Erythroblast (primary cell): Measurements from ENCODE around the gene ACAP3.

Source experiments
- GATA1 ChIP-seq: IDR thresholded peaks from 2 replicates; pipeline ENCODE4 v1.6.1; 2011; ENCODE audit warnings: low read depth, mild to moderate bottlenecking, control low read depth, low read length, moderate library complexity
- POLR2A ChIP-seq: IDR thresholded peaks from 2 replicates; pipeline ENCODE4 v1.6.1; 2011; ENCODE audit warnings: mild to moderate bottlenecking, low read length

DNA sequence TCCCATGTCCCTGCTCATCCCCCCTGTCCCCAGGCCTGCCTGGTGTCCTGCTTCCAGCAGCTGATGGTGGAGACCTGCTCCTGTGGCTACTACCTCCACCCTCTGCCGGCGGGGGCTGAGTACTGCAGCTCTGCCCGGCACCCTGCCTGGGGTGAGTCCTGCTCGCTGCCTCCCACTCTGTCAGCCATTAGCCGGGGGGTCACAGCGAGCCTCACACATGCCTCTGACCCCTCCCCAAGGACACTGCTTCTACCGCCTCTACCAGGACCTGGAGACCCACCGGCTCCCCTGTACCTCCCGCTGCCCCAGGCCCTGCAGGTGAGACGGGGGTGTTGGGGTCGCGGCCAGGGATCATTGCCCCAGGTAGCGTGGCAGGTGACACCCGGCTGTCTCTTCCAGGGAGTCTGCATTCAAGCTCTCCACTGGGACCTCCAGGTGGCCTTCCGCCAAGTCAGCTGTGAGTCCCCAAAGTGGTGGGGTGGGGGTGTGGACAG lies 17.4 kb downstream of the ACAP3 start:
- TF ChIP-seq POLR2A (no peak), GATA1 (no peak)
